ENCODE results near the gene NR6A1. TPM values are rescaled to one million over a fixed set of nuclear protein-coding genes. Genes with fewer than 3 reads are reported as not detected.

The NR6A1 gene
- total and polyA plus RNA-seq, 2 of the 8 experiments (the other 6 are each of a cell fraction or from before 2014, with no cell fraction given): 93.2 to 237 TPM

- no peak for TF ChIP-seq EP300 (IDR thresholded peaks at IDR 0.05; ENCODE audit: borderline replicate concordance in 1 of 2, low read depth in 2 of 2, low read length in 2 of 2)
- no peak for TF ChIP-seq MAX (IDR thresholded peaks at IDR 0.05)
- no peak for TF ChIP-seq POU5F1 (IDR thresholded peaks at IDR 0.05; ENCODE audit: low read depth, low read length)
Measured at GRCh38 chr9:124475868-124476690, 295.0 kb downstream of the NR6A1 start (continued).

All from H1 (cell line).